Activated T-cell treated with anti-CD3 and anti-CD28 coated beads, Interleukin-2, amount 50 U/mL, for 72 hours (primary cell): Measurements from ENCODE around the gene DCK. TPM values are rescaled to one million over a fixed set of nuclear protein-coding genes. Genes with fewer than 3 reads are reported as not detected.
"Not testable (repeated sequence)": the region's sequence is repeated elsewhere in the genome, so short reads cannot be mapped to it uniquely, and the experiment has no call there.

Source experiments
- ATAC-seq, 2 donors: fragments of 150-1000 bp; cut with Tn5 transposase; replicated peaks in 1 of 2; 2 replicates each; pipeline ENCODE4 v1.10.0; 2021; ENCODE audit warnings: moderate library complexity in 2 of 2, mild to moderate bottlenecking in 1 of 2
- DNase-seq, 2 donors: peaks; one replicate each; pipeline ENCODE4 v3.0.0; 2021 to 2022; ENCODE audit warnings: mixed read lengths in 1 of 2
- H3K27ac Mint-ChIP-seq: one replicate; pipeline ENCODE4 v1.8.0; 2022; ENCODE audit warnings: mild to moderate bottlenecking, moderate library complexity, mixed read lengths
- H3K27me3 Mint-ChIP-seq: one replicate; pipeline ENCODE4 v1.8.0; 2022; ENCODE audit warnings: low read depth, mixed read lengths
- H3K36me3 Mint-ChIP-seq, 2 donors: one replicate each; pipeline ENCODE4 v1.8.0; 2022; ENCODE audit warnings: mixed read lengths in 2 of 2, mild to moderate bottlenecking in 1 of 2; ENCODE audit not compliant: insufficient read depth in 2 of 2
- H3K4me1 Mint-ChIP-seq: one replicate; pipeline ENCODE4 v1.8.0; 2022; ENCODE audit warnings: low read depth, mixed read lengths
- H3K4me3 Mint-ChIP-seq, 2 donors: one replicate each; pipeline ENCODE4 v1.8.0; 2022; ENCODE audit warnings: mild to moderate bottlenecking in 2 of 2, mixed read lengths in 2 of 2, moderate library complexity in 2 of 2
- H3K9me3 Mint-ChIP-seq, 2 donors: one replicate each; pipeline ENCODE4 v1.8.0; 2022; ENCODE audit warnings: mixed read lengths in 2 of 2
- total RNA-seq, 2 donors: library from RNA; stranded (reverse); gene quantifications; one replicate each; pipeline ENCODE4 v1.2.3, GENCODE V29; 2022

DCK gene
- total RNA-seq, 2 donors from 2014 or later: 36.6 to 45.4 TPM

- ATAC-seq: no peak
- Mint-ChIP-seq H3K4me3 (no peak overlapping the region), H3K27me3 (no peaks in the 10 kb centered on the region), H3K36me3 (peaks cover 0 to 2% of the 10 kb centered on the region in 2 donors), H3K27ac (no peak overlapping the region), H3K9me3 (peaks cover 0 to 3% of the 10 kb centered on the region in 2 donors), H3K4me1 (no peaks in the 10 kb centered on the region)
- DNase-seq: no peak
Observed at GRCh38 chr4:71052034-71052433, 58.6 kb downstream of the DCK start.

- no peak for ATAC-seq
- Mint-ChIP-seq H3K9me3 (peaks cover 0 to 3% of the 10 kb centered on the region in 2 donors), H3K27me3 (no peaks in the 10 kb centered on the region), H3K36me3 (peaks cover 0 to 2% of the 10 kb centered on the region in 2 donors), H3K4me3 (no peak overlapping the region), H3K27ac (no peak overlapping the region), H3K4me1 (no peaks in the 10 kb centered on the region)
- no peak for DNase-seq
Observed at GRCh38 chr4:71052716-71053115, 59.3 kb downstream of the DCK start.

- not testable (repeated sequence) for H3K27me3 Mint-ChIP-seq, H3K9me3 Mint-ChIP-seq, H3K4me3 Mint-ChIP-seq, H3K27ac Mint-ChIP-seq, H3K36me3 Mint-ChIP-seq, H3K4me1 Mint-ChIP-seq, DNase-seq, ATAC-seq
Observed at GRCh38 chr4:71053613-71054012, 60.2 kb downstream of the DCK start.

- not testable (repeated sequence) for ATAC-seq, H3K4me3 Mint-ChIP-seq, H3K9me3 Mint-ChIP-seq, H3K36me3 Mint-ChIP-seq, DNase-seq, H3K27me3 Mint-ChIP-seq, H3K4me1 Mint-ChIP-seq, H3K27ac Mint-ChIP-seq
Observed at GRCh38 chr4:71059573-71059972, 66.1 kb downstream of the DCK start.

- Mint-ChIP-seq H3K27ac (no peak overlapping the region), H3K27me3 (no peaks in the 10 kb centered on the region), H3K36me3 (no peaks in the 10 kb centered on the region)
Observed at GRCh38 chr4:71062436-71062835, 69.0 kb downstream of the DCK start.

GRCh38 chr4:71063711-71064110, 70.3 kb downstream of the DCK start:
- H3K27me3 Mint-ChIP-seq: no peaks in the 10 kb centered on the region
- H3K36me3 Mint-ChIP-seq: no peaks in the 10 kb centered on the region
- DNase-seq: no peak
- no peak overlapping the region for H3K27ac Mint-ChIP-seq
- ATAC-seq: no peak
- no peaks in the 10 kb centered on the region for H3K4me1 Mint-ChIP-seq
- no peak overlapping the region for H3K4me3 Mint-ChIP-seq
- H3K9me3 Mint-ChIP-seq: no peaks in the 10 kb centered on the region

More at GRCh38 chr4:71062436-71062835, 69.0 kb downstream of the DCK start:
- DNase-seq (no peak), ATAC-seq (no peak)
- no peak overlapping the region for H3K4me3 Mint-ChIP-seq
- peaks cover 0 to 1% of the 10 kb centered on the region in 2 donors for H3K9me3 Mint-ChIP-seq
- H3K4me1 Mint-ChIP-seq: no peaks in the 10 kb centered on the region

- no peaks in the 10 kb centered on the region for H3K9me3 Mint-ChIP-seq
- H3K4me3 Mint-ChIP-seq: no peak overlapping the region
- H3K4me1 Mint-ChIP-seq: no peaks in the 10 kb centered on the region
- DNase-seq (no peak), ATAC-seq (no peak)
- H3K27me3 Mint-ChIP-seq: no peaks in the 10 kb centered on the region
- H3K27ac Mint-ChIP-seq: no peak overlapping the region
- H3K36me3 Mint-ChIP-seq: no peaks in the 10 kb centered on the region
Observed at GRCh38 chr4:71064521-71064920, 71.1 kb downstream of the DCK start.

- H3K9me3 Mint-ChIP-seq: no peaks in the 10 kb centered on the region
- H3K4me1 Mint-ChIP-seq: no peaks in the 10 kb centered on the region
- ATAC-seq: no peak
- no peak overlapping the region for H3K4me3 Mint-ChIP-seq
- DNase-seq: no peak
- H3K27ac Mint-ChIP-seq: no peak overlapping the region
- peaks cover 5% of the 10 kb centered on the region for H3K27me3 Mint-ChIP-seq
- no peaks in the 10 kb centered on the region for H3K36me3 Mint-ChIP-seq
Observed at GRCh38 chr4:71065991-71066510, 72.6 kb downstream of the DCK start.

GRCh38 chr4:71066737-71067716, 73.6 kb downstream of the DCK start:
- ATAC-seq (no peak), DNase-seq (no peak)
- no peaks in the 10 kb centered on the region for H3K36me3 Mint-ChIP-seq
- peaks cover 5% of the 10 kb centered on the region for H3K27me3 Mint-ChIP-seq
- H3K27ac Mint-ChIP-seq: no peak overlapping the region
- H3K4me1 Mint-ChIP-seq: no peaks in the 10 kb centered on the region
- H3K9me3 Mint-ChIP-seq: no peaks in the 10 kb centered on the region
- no peak overlapping the region for H3K4me3 Mint-ChIP-seq

- Mint-ChIP-seq H3K4me3 (no peak overlapping the region), H3K27me3 (peaks cover 11% of the 10 kb centered on the region), H3K4me1 (no peaks in the 10 kb centered on the region), H3K27ac (no peak overlapping the region), H3K9me3 (no peaks in the 10 kb centered on the region), H3K36me3 (no peaks in the 10 kb centered on the region)
- ATAC-seq: no peak
- no peak for DNase-seq
Observed at GRCh38 chr4:71069063-71069462, 75.6 kb downstream of the DCK start.

GRCh38 chr4:71070015-71070414, 76.6 kb downstream of the DCK start:
- ATAC-seq: no peak
- Mint-ChIP-seq H3K36me3 (no peaks in the 10 kb centered on the region), H3K4me3 (no peak overlapping the region), H3K4me1 (no peaks in the 10 kb centered on the region), H3K27ac (no peak overlapping the region), H3K27me3 (peaks cover 19% of the 10 kb centered on the region), H3K9me3 (no peaks in the 10 kb centered on the region)
- no peak for DNase-seq

- DNase-seq (no peak), ATAC-seq (no peak)
- Mint-ChIP-seq H3K36me3 (no peaks in the 10 kb centered on the region), H3K27me3 (peaks cover 25% of the 10 kb centered on the region), H3K4me3 (no peak overlapping the region), H3K9me3 (no peaks in the 10 kb centered on the region), H3K27ac (no peak overlapping the region), H3K4me1 (no peaks in the 10 kb centered on the region)
Observed at GRCh38 chr4:71074452-71075299, 81.2 kb downstream of the DCK start.
